Testis (tissue), 3 donors: ENCODE results near the gene TYK2. TPM values are rescaled to one million over a fixed set of nuclear protein-coding genes. Genes with fewer than 3 reads are reported as not detected.

Experiments used
- DNase-seq: peaks from one replicate; pipeline ENCODE4 v3.0.0-alpha.2; 2019
- H3K27ac ChIP-seq, 2 donors: fragments of 200-600 bp; sonication (generic); one replicate each; pipeline ENCODE4 v1.5.1; 2019
- H3K27me3 ChIP-seq: fragments of 200-600 bp; sonication (generic); one replicate; pipeline ENCODE4 v1.5.1; 2019
- H3K36me3 ChIP-seq: fragments of 200-600 bp; sonication (generic); one replicate; pipeline ENCODE4 v1.5.1; 2017; ENCODE audit warnings: low read depth; ENCODE audit errors: missing control alignments
- H3K4me1 ChIP-seq: fragments of 200-600 bp; sonication (generic); one replicate; pipeline ENCODE4 v1.5.1; 2019
- H3K4me3 ChIP-seq, 2 donors: fragments of 200-600 bp; sonication (generic); one replicate each; pipeline ENCODE4 v1.5.1; 2017 to 2019
- H3K9me3 ChIP-seq: fragments of 200-600 bp; sonication (generic); one replicate; pipeline ENCODE4 v1.5.1; 2017
- CTCF ChIP-seq, 3 experiments: fragments of 450-650 bp in 2 of 3; fragments of 200-600 bp in 1 of 3; sonication (generic) in 1 of 3; IDR thresholded peaks; one replicate each; pipeline ENCODE4 v1.5.1; 2016 to 2019; ENCODE audit warnings: antibody characterized with exemption in 3 of 3, mild to moderate bottlenecking in 2 of 3, moderate library complexity in 1 of 3
- POLR2A ChIP-seq: fragments of 450-650 bp; IDR thresholded peaks from one replicate; pipeline ENCODE4 v1.6.1; 2017; ENCODE audit warnings: antibody characterized with exemption, mild to moderate bottlenecking, moderate library complexity
- WGBS, 2 donors: methylation state at CpG; one replicate each; pipeline ENCODE4 v1.1.5; 2018; 5-methylcytosine and 5-hydroxymethylcytosine counted together
- intact Hi-C: fragments of 100-400 bp; cut with DNase I; formaldehyde crosslinking; loops from one replicate; pipeline ENCODE4 v1.15.1; 2023; ENCODE audit warnings: low total_unique reads
- polyA plus RNA-seq: library from polyadenylated mRNA; stranded (reverse); fragments of 350-450 nt; fragmentation: Illumina TruSeq; extraction: RNeasy Lipid Tissue Mini Kit (QIAGEN cat#74804); gene quantifications from one replicate; pipeline ENCODE4 v1.2.3, GENCODE V29; 2014; ENCODE audit warnings: low read depth, low replicate concordance; ENCODE audit not compliant: insufficient read depth
- total RNA-seq, 2 donors: library from RNA; depleted of rRNA; stranded (reverse); fragments of >200 nt; gene quantifications; one replicate each; pipeline ENCODE4 v1.2.3, GENCODE V29; 2016

TYK2 gene
- total and polyA plus RNA-seq, 3 donors from 2014 or later, result 47.6 to 113 (median 112) TPM

GRCh38 chr19:10333758-10334587 lies 46.4 kb downstream of the TYK2 start:
- peak overlapping the region; percentile 83 to 95 for H3K27ac ChIP-seq
- H3K9me3 ChIP-seq, result no peaks in the 10 kb centered on the region
- peak; percentile 20 for DNase-seq
- 5 to 17% methylated on average over 26 to 44 of the region's 44 CpGs for WGBS, 2 donors
- H3K36me3 ChIP-seq, result no peaks in the 10 kb centered on the region
- TF ChIP-seq POLR2A (no peak), CTCF (IDR thresholded peaks at IDR 0.05) (no peak)
- intact Hi-C loops, result no loop called here
- no peaks in the 10 kb centered on the region for H3K27me3 ChIP-seq
- peak overlapping the region; percentile 80 to 86 for H3K4me3 ChIP-seq
- peaks cover 20% of the 10 kb centered on the region for H3K4me1 ChIP-seq

- Histone ChIP-seq H3K36me3 (no peaks in the 10 kb centered on the region), H3K27me3 (no peaks in the 10 kb centered on the region), H3K4me1 (peaks cover 20% of the 10 kb centered on the region), H3K27ac (peak within 1 kb of the TSS; percentile 83 to 95), H3K9me3 (no peaks in the 10 kb centered on the region), H3K4me3 (peak within 1 kb of the TSS; percentile 80 to 86)
- intact Hi-C loops, result no loop called here
- peak; percentile 98 for DNase-seq
- 1% methylated on average over 11 to 79 of the region's 82 CpGs for WGBS, 2 donors
- no peak for TF ChIP-seq CTCF (IDR thresholded peaks at IDR 0.05)
Observed at GRCh38 chr19:10332965-10333757, 47.2 kb downstream of the TYK2 start, which contains the start of gene RAVER1. RAVER1 (minus strand) TSS chr19:10333529; CDS start chr19:10333507, 22 bp downstream.

- Histone ChIP-seq H3K4me1 (peaks cover 20% of the 10 kb centered on the region), H3K36me3 (no peaks in the 10 kb centered on the region), H3K27ac (peak overlapping the region in 1 of 2 donors; percentile 95), H3K27me3 (no peaks in the 10 kb centered on the region), H3K9me3 (no peaks in the 10 kb centered on the region), H3K4me3 (peak overlapping the region; percentile 80 to 86)
- DNase-seq, result no peak
- intact Hi-C loops, result no loop called here
- WGBS, 2 donors, result 13 to 30% methylated on average over 14 to 18 of the region's 18 CpGs
- TF ChIP-seq POLR2A (no peak), CTCF (IDR thresholded peaks at IDR 0.05) (no peak)
Observed at GRCh38 chr19:10332158-10332964, 48.0 kb downstream of the TYK2 start.

GRCh38 chr19:10329555-10329954 lies 50.8 kb downstream of the TYK2 start:
- no peaks in the 10 kb centered on the region for H3K9me3 ChIP-seq
- no peak overlapping the region for H3K27ac ChIP-seq
- DNase-seq, result no peak
- H3K27me3 ChIP-seq, result no peaks in the 10 kb centered on the region
- H3K4me1 ChIP-seq, result peaks cover 20% of the 10 kb centered on the region
- H3K36me3 ChIP-seq, result no peaks in the 10 kb centered on the region
- TF ChIP-seq CTCF (IDR thresholded peaks at IDR 0.05) (no peak), POLR2A (no peak)
- intact Hi-C loops, result no loop called here
- H3K4me3 ChIP-seq, result no peak overlapping the region
- WGBS, 2 donors, result 92 to 100% methylated on average over 13 of the region's 13 CpGs
